ENCODE measurements around the gene SNX3. TPM values are rescaled to one million over a fixed set of nuclear protein-coding genes. Genes with fewer than 3 reads are reported as not detected.

SNX3 gene
- total RNA-seq, 4 donors from 2014 or later: 80.9 to 97.4 (median 96.6) TPM

DNA sequence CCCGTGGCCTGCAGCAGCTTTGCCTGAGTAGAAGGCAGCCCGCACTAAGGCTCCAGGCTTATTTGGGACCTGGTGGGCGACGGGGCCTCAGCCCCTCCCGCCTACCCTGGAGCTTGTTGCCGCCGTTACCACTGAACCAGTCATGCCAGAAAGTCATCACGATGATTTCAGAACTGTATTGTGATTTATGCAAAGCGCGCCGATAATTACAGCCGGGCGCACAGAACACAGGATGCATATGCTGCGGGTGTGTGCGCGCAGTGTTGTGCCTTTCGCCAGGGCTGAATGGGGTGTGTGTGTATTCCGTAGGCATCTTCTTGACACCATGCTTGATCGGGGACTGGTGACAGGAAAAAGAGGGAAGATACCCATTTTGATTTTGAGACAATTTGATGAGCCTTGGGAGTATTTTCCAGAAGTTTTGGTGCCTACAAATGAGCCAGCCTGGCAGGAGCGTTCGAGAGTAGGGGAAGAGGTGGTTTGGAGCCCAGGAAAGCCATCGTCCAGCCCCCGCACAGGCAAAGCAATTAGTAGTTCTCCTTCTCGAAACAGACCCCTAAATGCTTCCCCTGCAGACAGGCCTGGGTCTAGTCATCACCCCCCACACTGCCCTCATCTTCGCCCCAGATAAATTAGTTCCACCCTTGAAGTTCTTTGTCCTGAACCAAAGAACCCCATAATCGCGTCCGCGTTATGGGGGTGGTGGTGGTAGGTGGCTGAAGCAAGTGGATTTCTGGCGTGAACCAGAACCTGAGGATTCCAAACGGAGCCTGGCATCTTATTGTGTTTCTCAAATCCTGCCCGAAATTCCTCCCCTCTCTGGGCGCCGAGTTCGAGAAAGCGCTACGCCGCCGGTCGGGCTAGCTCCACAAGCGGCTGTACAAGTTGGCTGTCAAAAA, 96.9 kb downstream of the SNX3 start:
- Histone ChIP-seq H3K4me3 (no peak overlapping the region), H3K27ac (no peak overlapping the region), H3K9me3 (no peaks in the 10 kb centered on the region), H3K36me3 (no peaks in the 10 kb centered on the region), H3K4me1 (peaks cover 60% of the 10 kb centered on the region), H3K27me3 (peaks cover 100% of the 10 kb centered on the region)
- TF ChIP-seq, protein P1, sequence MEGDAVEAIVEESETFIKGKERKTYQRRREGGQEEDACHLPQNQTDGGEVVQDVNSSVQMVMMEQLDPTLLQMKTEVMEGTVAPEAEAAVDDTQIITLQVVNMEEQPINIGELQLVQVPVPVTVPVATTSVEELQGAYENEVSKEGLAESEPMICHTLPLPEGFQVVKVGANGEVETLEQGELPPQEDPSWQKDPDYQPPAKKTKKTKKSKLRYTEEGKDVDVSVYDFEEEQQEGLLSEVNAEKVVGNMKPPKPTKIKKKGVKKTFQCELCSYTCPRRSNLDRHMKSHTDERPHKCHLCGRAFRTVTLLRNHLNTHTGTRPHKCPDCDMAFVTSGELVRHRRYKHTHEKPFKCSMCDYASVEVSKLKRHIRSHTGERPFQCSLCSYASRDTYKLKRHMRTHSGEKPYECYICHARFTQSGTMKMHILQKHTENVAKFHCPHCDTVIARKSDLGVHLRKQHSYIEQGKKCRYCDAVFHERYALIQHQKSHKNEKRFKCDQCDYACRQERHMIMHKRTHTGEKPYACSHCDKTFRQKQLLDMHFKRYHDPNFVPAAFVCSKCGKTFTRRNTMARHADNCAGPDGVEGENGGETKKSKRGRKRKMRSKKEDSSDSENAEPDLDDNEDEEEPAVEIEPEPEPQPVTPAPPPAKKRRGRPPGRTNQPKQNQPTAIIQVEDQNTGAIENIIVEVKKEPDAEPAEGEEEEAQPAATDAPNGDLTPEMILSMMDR (IDR thresholded peaks at IDR 0.05): no peak
- no peak for TF ChIP-seq POLR2A (IDR thresholded peaks at IDR 0.05)
- no peak for TF ChIP-seq POLR2AphosphoS5 (IDR thresholded peaks at IDR 0.05)
- TF ChIP-seq EP300 (IDR thresholded peaks at IDR 0.05): no peak
- WGBS: 10% methylated on average over 39 of the region's 41 CpGs
- DNase-seq (ENCODE audit: low spot score in 2 of 2): no peak

- 7% methylated on average over 6 of the region's 6 CpGs for WGBS
- Histone ChIP-seq H3K4me1 (peaks cover 53% of the 10 kb centered on the region), H3K36me3 (no peaks in the 10 kb centered on the region), H3K27ac (no peak overlapping the region), H3K4me3 (no peak overlapping the region), H3K27me3 (peaks cover 100% of the 10 kb centered on the region), H3K9me3 (no peaks in the 10 kb centered on the region)
- TF ChIP-seq, protein P1 (IDR thresholded peaks at IDR 0.05): no peak
- DNase-seq (ENCODE audit: low spot score in 2 of 2): no peak
Observed at GRCh38 chr6:108163267-108163643, 97.6 kb downstream of the SNX3 start.

GRCh38 chr6:108161724-108162282, 99.0 kb downstream of the SNX3 start:
- DNase-seq (ENCODE audit: low spot score in 2 of 2): no peak
- 13% methylated on average over 3 of the region's 3 CpGs for WGBS
- Histone ChIP-seq H3K4me1 (peaks cover 53% of the 10 kb centered on the region), H3K27me3 (peaks cover 100% of the 10 kb centered on the region), H3K9me3 (no peaks in the 10 kb centered on the region), H3K36me3 (no peaks in the 10 kb centered on the region), H3K4me3 (no peak overlapping the region), H3K27ac (no peak overlapping the region)
- TF ChIP-seq POLR2A (IDR thresholded peaks at IDR 0.05) (no peak), EP300 (IDR thresholded peaks at IDR 0.05) (no peak), POLR2AphosphoS5 (IDR thresholded peaks at IDR 0.05) (no peak)
- TF ChIP-seq, protein P1 (IDR thresholded peaks at IDR 0.05): no peak

Other genes with a start within 250 kb of the SNX3 start
- gene OSTM1, start 186.3 kb downstream of the SNX3 start, total RNA-seq: 10 to 100 TPM; 26.9 to 44.5 (median 38.2) TPM
- under 1 TPM in 1 of 4 donors, not detected in 3; 0.38 TPM for gene NR2E1, start 95.0 kb downstream of the SNX3 start, total RNA-seq
- 1 to 10 TPM; 1.3 to 7.4 (median 3.0) TPM for gene AFG1L, start 34.0 kb upstream of the SNX3 start, total RNA-seq

All from suprapubic skin (tissue), 4 donors.